Testis (tissue), 2 donors: ENCODE measurements around the gene TMA7.

Source experiments
- POLR2A ChIP-seq: fragments of 450-650 bp; IDR thresholded peaks from one replicate; pipeline ENCODE4 v1.6.1; 2017; ENCODE audit warnings: antibody characterized with exemption, mild to moderate bottlenecking, moderate library complexity
- TF ChIP-seq, protein P1 (sequence below), 3 experiments: fragments of 450-650 bp in 2 of 3; fragments of 200-600 bp in 1 of 3; sonication (generic) in 1 of 3; IDR thresholded peaks; one replicate each; pipeline ENCODE4 v1.5.1; 2016 to 2019; ENCODE audit warnings: antibody characterized with exemption in 3 of 3, mild to moderate bottlenecking in 2 of 3, moderate library complexity in 1 of 3

- TF ChIP-seq, protein P1, sequence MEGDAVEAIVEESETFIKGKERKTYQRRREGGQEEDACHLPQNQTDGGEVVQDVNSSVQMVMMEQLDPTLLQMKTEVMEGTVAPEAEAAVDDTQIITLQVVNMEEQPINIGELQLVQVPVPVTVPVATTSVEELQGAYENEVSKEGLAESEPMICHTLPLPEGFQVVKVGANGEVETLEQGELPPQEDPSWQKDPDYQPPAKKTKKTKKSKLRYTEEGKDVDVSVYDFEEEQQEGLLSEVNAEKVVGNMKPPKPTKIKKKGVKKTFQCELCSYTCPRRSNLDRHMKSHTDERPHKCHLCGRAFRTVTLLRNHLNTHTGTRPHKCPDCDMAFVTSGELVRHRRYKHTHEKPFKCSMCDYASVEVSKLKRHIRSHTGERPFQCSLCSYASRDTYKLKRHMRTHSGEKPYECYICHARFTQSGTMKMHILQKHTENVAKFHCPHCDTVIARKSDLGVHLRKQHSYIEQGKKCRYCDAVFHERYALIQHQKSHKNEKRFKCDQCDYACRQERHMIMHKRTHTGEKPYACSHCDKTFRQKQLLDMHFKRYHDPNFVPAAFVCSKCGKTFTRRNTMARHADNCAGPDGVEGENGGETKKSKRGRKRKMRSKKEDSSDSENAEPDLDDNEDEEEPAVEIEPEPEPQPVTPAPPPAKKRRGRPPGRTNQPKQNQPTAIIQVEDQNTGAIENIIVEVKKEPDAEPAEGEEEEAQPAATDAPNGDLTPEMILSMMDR (IDR thresholded peaks at IDR 0.05): no peak
- TF ChIP-seq POLR2A: no peak
These were observed 38.8 kb downstream of the TMA7 start for GRCh38 chr3:48478626-48479555.
